HEK293 (cell line): ENCODE results near the gene MLX.

Experiments
- GLI4 ChIP-seq: fragments of 450-650 bp; formaldehyde crosslinking; IDR thresholded peaks from 2 replicates; pipeline ENCODE4 v1.5.1; 2016; ENCODE audit warnings: missing biosample characterization, missing genetic modification characterization
- INSM2 ChIP-seq: fragments of 450-650 bp; formaldehyde crosslinking; IDR thresholded peaks from 2 replicates; pipeline ENCODE4 v1.5.1; 2016; ENCODE audit warnings: missing biosample characterization, missing genetic modification characterization
- MYNN ChIP-seq: fragments of 450-650 bp; formaldehyde crosslinking; IDR thresholded peaks from 2 replicates; pipeline ENCODE4 v1.5.1; 2016; ENCODE audit warnings: missing biosample characterization, missing genetic modification characterization, borderline replicate concordance
- PATZ1 ChIP-seq: fragments of 450-650 bp; formaldehyde crosslinking; IDR thresholded peaks from 2 replicates; pipeline ENCODE4 v1.5.1; 2016; ENCODE audit warnings: missing biosample characterization, missing genetic modification characterization
- ZBTB11 ChIP-seq: fragments of 450-650 bp; formaldehyde crosslinking; conservative IDR thresholded peaks from 2 replicates; pipeline ENCODE4 v1.5.1; 2016; ENCODE audit warnings: low read depth, missing biosample characterization, missing genetic modification characterization
- ZIC2 ChIP-seq: fragments of 450-650 bp; formaldehyde crosslinking; IDR thresholded peaks from 2 replicates; pipeline ENCODE4 v1.5.1; 2016; ENCODE audit warnings: missing biosample characterization, missing genetic modification characterization
- ZNF133 ChIP-seq: fragments of 450-650 bp; formaldehyde crosslinking; IDR thresholded peaks from 2 replicates; pipeline ENCODE4 v1.5.1; 2016; ENCODE audit warnings: missing biosample characterization, missing genetic modification characterization
- ZNF174 ChIP-seq: fragments of 450-650 bp; formaldehyde crosslinking; IDR thresholded peaks from 2 replicates; pipeline ENCODE4 v1.5.0; 2017; ENCODE audit warnings: missing biosample characterization, mild to moderate bottlenecking, missing genetic modification characterization
- ZNF2 ChIP-seq: fragments of 450-650 bp; formaldehyde crosslinking; IDR thresholded peaks from 2 replicates; pipeline ENCODE4 v1.5.1; 2016; ENCODE audit warnings: missing biosample characterization, missing genetic modification characterization
- ZNF223 ChIP-seq: fragments of 450-650 bp; formaldehyde crosslinking; IDR thresholded peaks from 2 replicates; pipeline ENCODE4 v1.5.1; 2016; ENCODE audit warnings: missing biosample characterization, missing genetic modification characterization
- ZNF26 ChIP-seq: fragments of 450-650 bp; formaldehyde crosslinking; IDR thresholded peaks from 2 replicates; pipeline ENCODE4 v1.5.1; 2016; ENCODE audit warnings: missing biosample characterization, missing genetic modification characterization
- ZNF324 ChIP-seq: fragments of 450-650 bp; formaldehyde crosslinking; IDR thresholded peaks from 2 replicates; pipeline ENCODE4 v1.5.1; 2016; ENCODE audit warnings: missing biosample characterization, missing genetic modification characterization
- ZNF600 ChIP-seq: fragments of 450-650 bp; formaldehyde crosslinking; IDR thresholded peaks from 2 replicates; pipeline ENCODE4 v1.5.1; 2016; ENCODE audit warnings: missing biosample characterization, missing genetic modification characterization
- ZNF610 ChIP-seq: fragments of 450-650 bp; formaldehyde crosslinking; IDR thresholded peaks from 2 replicates; pipeline ENCODE4 v1.5.1; 2016; ENCODE audit warnings: missing biosample characterization, missing genetic modification characterization, borderline replicate concordance
- ZNF629 ChIP-seq: fragments of 450-650 bp; formaldehyde crosslinking; IDR thresholded peaks from 2 replicates; pipeline ENCODE4 v1.5.1; 2017; ENCODE audit warnings: missing biosample characterization, missing genetic modification characterization
- ZNF704 ChIP-seq: fragments of 450-650 bp; formaldehyde crosslinking; IDR thresholded peaks from 2 replicates; pipeline ENCODE4 v1.5.1; 2016; ENCODE audit warnings: missing biosample characterization, missing genetic modification characterization
- ZNF777 ChIP-seq: fragments of 450-650 bp; formaldehyde crosslinking; IDR thresholded peaks from 2 replicates; pipeline ENCODE4 v1.5.1; 2017; ENCODE audit warnings: missing biosample characterization, missing genetic modification characterization, borderline replicate concordance
- ZSCAN30 ChIP-seq: fragments of 450-650 bp; IDR thresholded peaks from 2 replicates; pipeline ENCODE4 v1.5.1; 2018; ENCODE audit warnings: missing biosample characterization, mild to moderate bottlenecking, missing genetic modification characterization, moderate library complexity
- ZXDB ChIP-seq: fragments of 450-650 bp; formaldehyde crosslinking; IDR thresholded peaks from 2 replicates; pipeline ENCODE4 v1.5.1; 2016; ENCODE audit warnings: missing biosample characterization, missing genetic modification characterization
- TF ChIP-seq, protein P1 (sequence below): IDR thresholded peaks from 2 replicates; pipeline ENCODE4 v1.6.1; 2011; ENCODE audit warnings: mild to moderate bottlenecking, low read depth, low read length, borderline replicate concordance
- TF ChIP-seq, protein P2 (sequence below): fragments of 450-650 bp; formaldehyde crosslinking; IDR thresholded peaks from 2 replicates; pipeline ENCODE4 v1.5.1; 2016; ENCODE audit warnings: missing biosample characterization, missing genetic modification characterization
- TF ChIP-seq, protein P3 (sequence below): fragments of 450-650 bp; formaldehyde crosslinking; IDR thresholded peaks from 2 replicates; pipeline ENCODE4 v1.5.1; 2016; ENCODE audit warnings: missing biosample characterization, missing genetic modification characterization

MLX gene

GRCh38 chr17:42608305-42609181 lies 41.6 kb downstream of the MLX start (continued):
- TF ChIP-seq PATZ1 (tag by site-specific recombination) (no peak), ZNF324 (tag by site-specific recombination) (peak; percentile 26; the same call in 1 of the 2 replicates), ZNF223 (peak; percentile 92), ZSCAN30 (tag by site-specific recombination) (no peak), ZBTB11 (tag by site-specific recombination) (peak; percentile 17; the same call in 1 of the 2 replicates), ZNF26 (tag by site-specific recombination) (no peak), ZNF777 (tag by site-specific recombination) (no peak), ZNF2 (tag by site-specific recombination) (peak; percentile 69), ZNF133 (no peak), ZIC2 (tag by site-specific recombination) (no peak), ZNF629 (tag by site-specific recombination) (0 out of 2 replicates have a peak, but pooled peaks have one; percentile 19), ZNF600 (tag by site-specific recombination) (peak; percentile 93; the same call in 1 of the 2 replicates), ZNF704 (tag by site-specific recombination) (no peak), ZNF174 (tag by site-specific recombination) (no peak), ZXDB (tag by site-specific recombination) (no peak), GLI4 (tag by site-specific recombination) (no peak), MYNN (tag by site-specific recombination) (peak; percentile 50; the same call in 1 of the 2 replicates), ZNF610 (peak; percentile 74), INSM2 (tag by site-specific recombination) (0 out of 2 replicates have a peak, but pooled peaks have one; percentile 66)
- TF ChIP-seq, protein P1, sequence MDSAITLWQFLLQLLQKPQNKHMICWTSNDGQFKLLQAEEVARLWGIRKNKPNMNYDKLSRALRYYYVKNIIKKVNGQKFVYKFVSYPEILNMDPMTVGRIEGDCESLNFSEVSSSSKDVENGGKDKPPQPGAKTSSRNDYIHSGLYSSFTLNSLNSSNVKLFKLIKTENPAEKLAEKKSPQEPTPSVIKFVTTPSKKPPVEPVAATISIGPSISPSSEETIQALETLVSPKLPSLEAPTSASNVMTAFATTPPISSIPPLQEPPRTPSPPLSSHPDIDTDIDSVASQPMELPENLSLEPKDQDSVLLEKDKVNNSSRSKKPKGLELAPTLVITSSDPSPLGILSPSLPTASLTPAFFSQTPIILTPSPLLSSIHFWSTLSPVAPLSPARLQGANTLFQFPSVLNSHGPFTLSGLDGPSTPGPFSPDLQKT: no peak
- TF ChIP-seq, protein P2, sequence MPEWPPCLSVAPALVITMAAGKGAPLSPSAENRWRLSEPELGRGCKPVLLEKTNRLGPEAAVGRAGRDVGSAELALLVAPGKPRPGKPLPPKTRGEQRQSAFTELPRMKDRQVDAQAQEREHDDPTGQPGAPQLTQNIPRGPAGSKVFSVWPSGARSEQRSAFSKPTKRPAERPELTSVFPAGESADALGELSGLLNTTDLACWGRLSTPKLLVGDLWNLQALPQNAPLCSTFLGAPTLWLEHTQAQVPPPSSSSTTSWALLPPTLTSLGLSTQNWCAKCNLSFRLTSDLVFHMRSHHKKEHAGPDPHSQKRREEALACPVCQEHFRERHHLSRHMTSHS (tag by site-specific recombination): no peak
- TF ChIP-seq, protein P3, sequence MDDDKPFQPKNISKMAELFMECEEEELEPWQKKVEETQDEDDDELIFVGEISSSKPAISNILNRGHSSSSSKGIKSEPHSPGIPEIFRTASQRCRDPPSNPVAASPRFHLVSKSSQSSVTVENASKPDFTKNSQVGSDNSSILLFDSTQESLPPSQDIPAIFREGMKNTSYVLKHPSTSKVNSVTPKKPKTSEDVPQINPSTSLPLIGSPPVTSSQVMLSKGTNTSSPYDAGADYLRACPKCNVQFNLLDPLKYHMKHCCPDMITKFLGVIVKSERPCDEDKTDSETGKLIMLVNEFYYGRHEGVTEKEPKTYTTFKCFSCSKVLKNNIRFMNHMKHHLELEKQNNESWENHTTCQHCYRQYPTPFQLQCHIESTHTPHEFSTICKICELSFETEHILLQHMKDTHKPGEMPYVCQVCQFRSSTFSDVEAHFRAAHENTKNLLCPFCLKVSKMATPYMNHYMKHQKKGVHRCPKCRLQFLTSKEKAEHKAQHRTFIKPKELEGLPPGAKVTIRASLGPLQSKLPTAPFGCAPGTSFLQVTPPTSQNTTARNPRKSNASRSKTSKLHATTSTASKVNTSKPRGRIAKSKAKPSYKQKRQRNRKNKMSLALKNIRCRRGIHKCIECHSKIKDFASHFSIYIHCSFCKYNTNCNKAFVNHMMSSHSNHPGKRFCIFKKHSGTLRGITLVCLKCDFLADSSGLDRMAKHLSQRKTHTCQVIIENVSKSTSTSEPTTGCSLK (tag by site-specific recombination): no peak
